C1 segment of cervical spinal cord (tissue), 14 donors: ENCODE measurements around the gene SLC6A17.

Experiments
- DNase-seq, 14 donors: peaks; one replicate each; lab custom pipeline; 2025; lab: John Stamatoyannopoulos, UW

Gene SLC6A17

GRCh38 chr1:110239441-110240430 is 89.4 kb downstream of the SLC6A17 start:
- DNase-seq = no peak

DNA sequence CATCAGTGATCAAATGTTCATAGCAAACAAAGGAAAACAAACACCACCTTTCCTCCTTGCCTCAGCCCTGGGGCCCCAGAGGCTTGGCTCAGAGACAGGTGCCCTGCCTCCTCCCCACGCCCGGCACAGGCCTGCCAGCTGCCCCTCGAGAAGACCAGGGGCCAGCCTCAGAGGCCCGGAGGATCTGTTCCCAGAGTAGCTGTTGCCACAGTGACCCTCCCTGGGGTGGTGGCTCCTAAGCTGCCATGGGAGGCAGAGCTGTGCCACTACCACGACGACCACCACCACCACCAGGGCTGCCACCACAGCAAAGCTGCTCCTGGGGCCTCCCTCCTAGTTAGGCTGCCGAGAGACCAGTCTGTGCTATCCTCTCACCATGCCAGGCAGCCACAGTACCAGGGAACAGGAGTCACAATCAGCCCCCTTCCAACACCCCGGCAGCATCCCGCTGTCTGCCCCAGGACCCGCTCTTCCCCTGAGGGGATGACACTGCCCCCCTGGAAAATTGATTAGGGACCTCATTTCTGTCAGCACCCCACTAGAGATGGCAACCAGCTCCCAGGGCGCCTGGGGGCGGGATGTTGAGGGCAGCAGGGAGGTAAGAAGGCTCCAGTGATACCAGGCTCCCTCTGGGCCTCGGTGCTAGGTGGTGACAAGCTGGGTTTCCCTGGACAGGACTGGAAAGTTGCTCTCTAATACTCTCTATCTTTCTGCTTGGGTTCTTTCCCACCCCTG is 90.3 kb downstream of the SLC6A17 start:
- DNase-seq = peak in 1 of 14 donors; percentile 16

DNA sequence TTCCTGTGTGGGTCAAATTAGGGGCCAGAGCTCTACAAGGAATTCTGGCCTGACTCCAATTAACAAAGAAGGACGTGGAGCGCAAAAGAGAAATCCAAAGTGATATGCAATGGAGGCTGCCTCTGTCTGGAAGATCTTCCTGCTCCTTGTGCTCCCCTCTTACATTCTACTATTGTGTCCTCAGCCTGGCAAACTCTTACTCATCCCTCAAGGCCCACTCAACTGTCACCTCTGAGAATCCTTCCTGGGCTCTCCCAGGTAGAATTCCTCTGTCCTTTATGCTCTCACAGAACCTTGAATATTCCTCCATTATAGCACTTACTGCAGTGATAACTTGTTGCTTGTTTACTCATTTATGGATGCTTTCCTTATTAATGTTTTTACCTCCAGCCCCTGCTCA is 91.2 kb downstream of the SLC6A17 start:
- no peak for DNase-seq

DNA sequence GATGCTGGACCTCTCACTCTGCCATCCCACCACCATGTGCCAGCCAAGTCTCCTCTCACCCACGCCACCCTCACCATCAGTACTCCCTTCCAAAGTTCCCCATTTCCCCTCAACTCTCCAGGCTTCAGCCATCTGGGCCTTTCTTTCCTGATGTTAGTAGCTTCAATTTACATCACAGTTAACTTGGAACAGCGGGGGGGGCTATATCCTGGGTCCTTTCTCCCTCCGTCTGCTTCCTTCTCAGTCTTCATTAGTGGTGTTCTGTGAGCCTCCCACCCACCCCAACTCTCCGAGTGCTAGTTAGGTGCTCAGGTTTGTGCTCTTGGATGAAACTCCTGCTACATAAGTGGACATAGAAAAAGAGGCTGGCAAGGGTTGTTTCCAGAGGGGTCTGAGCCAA is 91.8 kb downstream of the SLC6A17 start:
- DNase-seq = no peak

- DNase-seq = no peak
Measured at GRCh38 chr1:110242731-110243130, 92.4 kb downstream of the SLC6A17 start.

GRCh38 chr1:110243146-110243545 is 92.9 kb downstream of the SLC6A17 start:
- no peak for DNase-seq

GRCh38 chr1:110243574-110243973 is 93.3 kb downstream of the SLC6A17 start:
- DNase-seq = peak in 4 of 14 donors; percentile 1 to 31 (median 16)

- no peak for DNase-seq
Measured at GRCh38 chr1:110245876-110246620, 95.8 kb downstream of the SLC6A17 start.

GRCh38 chr1:110248746-110249145 is 98.5 kb downstream of the SLC6A17 start:
- DNase-seq = no peak

DNA sequence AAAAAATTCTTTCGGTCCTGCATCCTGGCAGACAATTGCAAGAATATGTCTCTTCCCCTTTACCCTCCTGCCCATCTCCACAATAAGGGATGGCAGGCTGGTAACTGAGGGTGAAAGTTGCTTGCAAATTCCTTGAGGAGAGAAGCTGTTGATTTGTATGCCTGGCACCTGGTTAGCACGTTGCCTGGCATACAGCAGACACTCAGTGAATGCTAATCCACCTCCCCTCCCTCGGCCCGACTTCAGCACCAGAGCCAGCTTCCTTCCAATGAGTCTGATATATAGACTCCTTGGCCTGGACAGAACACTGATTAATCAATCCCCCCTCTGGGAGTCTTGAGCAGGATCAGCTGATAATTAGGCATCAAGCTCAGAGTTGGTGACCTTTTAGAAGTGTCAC is 99.0 kb downstream of the SLC6A17 start:
- DNase-seq = peak in 1 of 14 donors; percentile 9

- DNase-seq = no peak
Measured at GRCh38 chr1:110250008-110250407, 99.7 kb downstream of the SLC6A17 start.

DNA sequence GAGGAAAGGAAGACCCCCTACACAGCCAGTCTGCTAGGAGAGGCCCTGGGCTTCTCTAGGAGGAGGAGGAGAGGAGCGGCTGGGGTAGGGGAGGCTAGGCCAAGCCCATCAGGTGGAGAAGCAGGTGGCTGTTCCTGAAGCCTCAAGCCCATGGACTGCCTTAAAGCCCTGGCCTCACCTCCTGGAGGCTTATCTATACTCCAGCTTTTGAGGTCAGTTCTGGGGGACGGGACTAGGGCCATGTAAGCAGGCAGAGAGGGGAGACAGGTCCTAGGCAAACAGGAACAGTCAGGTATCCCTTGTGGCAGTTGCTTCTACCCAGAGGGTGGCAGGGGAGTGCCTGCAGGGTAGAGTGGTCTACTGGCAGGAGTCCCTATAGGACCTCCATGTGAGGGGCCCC is 100.5 kb downstream of the SLC6A17 start:
- no peak for DNase-seq
